IPS DF 4.7 (cell line): ENCODE data around the gene RMI2.

Experiments
- DNase-seq: peaks from one replicate; pipeline ENCODE4 v3.0.0-alpha.2; 2013; ENCODE audit warnings: low spot score; ENCODE audit errors: extremely low read depth

Gene RMI2

DNA sequence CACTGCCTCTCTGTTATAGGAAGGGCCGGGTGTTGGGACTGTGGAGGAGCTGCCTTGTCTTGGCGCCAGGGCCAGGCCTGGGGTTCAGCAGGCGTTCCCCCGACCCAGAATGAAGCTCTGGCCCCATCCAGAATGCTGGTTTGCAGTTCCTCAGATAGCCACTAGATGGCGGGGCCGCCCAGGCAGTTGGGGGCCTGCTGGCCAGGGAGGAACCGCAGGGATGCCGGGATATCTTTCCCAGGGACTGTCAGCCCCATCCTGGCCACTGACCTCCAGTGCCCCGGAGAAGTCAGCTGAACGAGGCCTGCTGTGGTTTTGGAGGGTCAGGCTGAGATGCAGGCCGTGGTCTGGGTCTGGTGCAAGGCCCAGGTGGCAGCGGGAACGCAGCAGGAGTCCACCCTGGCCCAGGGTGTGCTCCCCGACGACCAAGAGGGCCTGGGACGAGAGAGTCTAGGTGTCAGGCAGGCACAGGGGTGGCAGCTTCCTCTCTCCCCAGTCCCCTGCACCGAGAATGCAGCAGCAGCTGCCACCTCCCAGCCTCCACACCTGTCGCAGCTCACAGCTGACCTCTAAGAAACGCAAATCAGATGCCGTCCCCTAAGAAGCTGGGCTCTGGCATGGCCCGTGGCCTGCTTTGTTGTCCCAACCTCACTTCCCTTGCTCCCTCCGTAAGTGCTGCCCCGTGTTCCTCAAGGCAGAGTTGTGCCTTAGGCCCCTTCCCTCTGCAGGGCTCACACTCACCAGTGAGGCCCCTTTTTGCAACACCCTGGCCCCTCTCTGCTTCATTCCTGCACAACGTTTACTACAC is 51.2 kb downstream of the RMI2 start:
- no peak for DNase-seq

DNA sequence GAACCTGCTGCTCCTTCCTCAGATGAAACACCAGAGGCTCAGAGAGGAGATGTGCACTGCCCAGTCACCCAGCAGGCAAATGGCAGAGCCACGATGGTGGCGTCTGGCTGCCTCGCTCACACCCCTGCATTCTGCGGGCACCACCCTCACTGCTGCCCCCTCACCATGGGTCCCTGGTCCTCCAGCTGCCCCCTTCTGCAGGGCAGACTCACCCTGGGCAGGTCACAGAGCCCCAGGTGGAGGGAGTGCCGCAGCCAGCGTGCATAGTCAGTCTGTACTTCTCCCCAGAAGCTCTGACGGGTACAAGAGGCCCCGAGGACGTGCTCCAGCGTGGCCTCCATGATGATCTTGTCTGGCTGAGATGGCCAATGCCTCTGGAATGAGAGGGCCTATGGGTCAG is 52.9 kb downstream of the RMI2 start:
- no peak for DNase-seq

GRCh38 chr16:11398851-11399250 is 53.6 kb downstream of the RMI2 start:
- no peak for DNase-seq

GRCh38 chr16:11399261-11399831 is 54.1 kb downstream of the RMI2 start:
- DNase-seq, result no peak

DNA sequence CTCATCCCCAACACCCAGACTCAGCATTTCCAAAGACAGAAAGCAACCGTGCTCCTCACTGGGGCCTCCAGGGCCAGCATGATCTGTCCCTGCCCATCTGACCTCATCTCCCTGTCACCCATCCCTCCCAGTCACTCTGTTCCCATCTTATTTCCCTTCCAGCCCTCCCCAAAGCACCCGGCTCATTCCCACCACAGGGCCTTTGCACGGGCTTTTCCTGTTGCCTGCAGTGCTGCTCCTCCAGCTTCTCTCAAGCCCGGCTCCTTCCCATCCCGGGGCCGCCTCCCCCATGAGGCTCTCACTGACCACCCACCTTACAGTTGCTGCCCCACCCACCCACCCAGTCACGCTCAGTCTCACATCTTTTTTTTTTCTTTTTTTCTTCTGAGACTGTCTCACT is 54.8 kb downstream of the RMI2 start:
- DNase-seq, result no peak
